ENCODE results near the gene C1orf122.

- TF ChIP-seq POLR2A (IDR thresholded peaks at IDR 0.05; ENCODE audit: low read length) (no peak), GATA1 (IDR thresholded peaks at IDR 0.05; ENCODE audit: low read depth, low read length) (no peak)
Observed at GRCh38 chr1:37821481-37821880, 13.9 kb downstream of the C1orf122 start.
